T follicular helper cell (primary cell): ENCODE results near the gene DIAPH3.
"Not testable (repeated sequence)": the region's sequence is repeated elsewhere in the genome, so short reads cannot be mapped to it uniquely, and the experiment has no call there.

ENCODE experiments used
- DNase-seq: peaks from one replicate; pipeline ENCODE4 v3.0.0-alpha.2; 2020; ENCODE audit warnings: low read depth

DIAPH3 gene

GRCh38 chr13:60099631-60100420, 63.9 kb downstream of the DIAPH3 start:
- no peak for DNase-seq

GRCh38 chr13:60095300-60095699, 68.4 kb downstream of the DIAPH3 start:
- DNase-seq: no peak

- DNase-seq: no peak
Observed at GRCh38 chr13:60094385-60095088, 69.2 kb downstream of the DIAPH3 start.

GRCh38 chr13:60093425-60094019, 70.2 kb downstream of the DIAPH3 start:
- DNase-seq: no peak

GRCh38 chr13:60091573-60091972, 72.2 kb downstream of the DIAPH3 start:
- DNase-seq: no peak

- DNase-seq: no peak
Observed at GRCh38 chr13:60090574-60090973, 73.2 kb downstream of the DIAPH3 start.

- DNase-seq: not testable (repeated sequence)
Observed at GRCh38 chr13:60083780-60084179, 79.9 kb downstream of the DIAPH3 start.

GRCh38 chr13:60080850-60081249, 82.9 kb downstream of the DIAPH3 start:
- no peak for DNase-seq

- DNase-seq: no peak
Observed at GRCh38 chr13:60078226-60078625, 85.5 kb downstream of the DIAPH3 start.

GRCh38 chr13:60075850-60076249, 87.9 kb downstream of the DIAPH3 start:
- DNase-seq: no peak

GRCh38 chr13:60074397-60074796, 89.3 kb downstream of the DIAPH3 start:
- no peak for DNase-seq

- DNase-seq: no peak
Observed at GRCh38 chr13:60066226-60066625, 97.5 kb downstream of the DIAPH3 start.

- DNase-seq: no peak
Observed at GRCh38 chr13:60062502-60062901, 101.2 kb downstream of the DIAPH3 start.

- DNase-seq: no peak
Observed at GRCh38 chr13:60061737-60062136, 102.0 kb downstream of the DIAPH3 start.

- no peak for DNase-seq
Observed at GRCh38 chr13:60051754-60052285, 111.9 kb downstream of the DIAPH3 start.

- not testable (repeated sequence) for DNase-seq
Observed at GRCh38 chr13:60048353-60048752, 115.4 kb downstream of the DIAPH3 start.

- DNase-seq: no peak
Observed at GRCh38 chr13:60047918-60048317, 115.8 kb downstream of the DIAPH3 start.

- DNase-seq: no peak
Observed at GRCh38 chr13:60044321-60044720, 119.4 kb downstream of the DIAPH3 start.

- no peak for DNase-seq
Observed at GRCh38 chr13:60043262-60043661, 120.5 kb downstream of the DIAPH3 start.

- DNase-seq: not testable (repeated sequence)
Observed at GRCh38 chr13:60040668-60041067, 123.1 kb downstream of the DIAPH3 start.

GRCh38 chr13:60035874-60036273, 127.9 kb downstream of the DIAPH3 start:
- DNase-seq: no peak

- no peak for DNase-seq
Observed at GRCh38 chr13:60032851-60033250, 130.9 kb downstream of the DIAPH3 start.

GRCh38 chr13:60028021-60028420, 135.7 kb downstream of the DIAPH3 start:
- no peak for DNase-seq
